ENCODE data around the gene MEGF11. TPM values are rescaled to one million over a fixed set of nuclear protein-coding genes. Genes with fewer than 3 reads are reported as not detected.
"Not testable (repeated sequence)": the region's sequence is repeated elsewhere in the genome, so short reads cannot be mapped to it uniquely, and the experiment has no call there.

MEGF11 gene
- total RNA-seq, 1 donor from 2014 or later = 0.60 TPM

GRCh38 chr15:65979316-65979715 is 274.2 kb downstream of the MEGF11 start:
- Mint-ChIP-seq H3K36me3 (ENCODE audit: insufficient read depth) (no peaks in the 10 kb centered on the region), H3K27ac (no peak overlapping the region), H3K9me3 (ENCODE audit: low read depth) (no peaks in the 10 kb centered on the region), H3K4me3 (ENCODE audit: low read depth) (no peak overlapping the region), H3K4me1 (ENCODE audit: low read depth) (peaks cover 2% of the 10 kb centered on the region), H3K27me3 (peaks cover 37% of the 10 kb centered on the region)
- no peak for DNase-seq (ENCODE audit: low spot score, unreplicated experiment)
- TF ChIP-seq, protein P1, sequence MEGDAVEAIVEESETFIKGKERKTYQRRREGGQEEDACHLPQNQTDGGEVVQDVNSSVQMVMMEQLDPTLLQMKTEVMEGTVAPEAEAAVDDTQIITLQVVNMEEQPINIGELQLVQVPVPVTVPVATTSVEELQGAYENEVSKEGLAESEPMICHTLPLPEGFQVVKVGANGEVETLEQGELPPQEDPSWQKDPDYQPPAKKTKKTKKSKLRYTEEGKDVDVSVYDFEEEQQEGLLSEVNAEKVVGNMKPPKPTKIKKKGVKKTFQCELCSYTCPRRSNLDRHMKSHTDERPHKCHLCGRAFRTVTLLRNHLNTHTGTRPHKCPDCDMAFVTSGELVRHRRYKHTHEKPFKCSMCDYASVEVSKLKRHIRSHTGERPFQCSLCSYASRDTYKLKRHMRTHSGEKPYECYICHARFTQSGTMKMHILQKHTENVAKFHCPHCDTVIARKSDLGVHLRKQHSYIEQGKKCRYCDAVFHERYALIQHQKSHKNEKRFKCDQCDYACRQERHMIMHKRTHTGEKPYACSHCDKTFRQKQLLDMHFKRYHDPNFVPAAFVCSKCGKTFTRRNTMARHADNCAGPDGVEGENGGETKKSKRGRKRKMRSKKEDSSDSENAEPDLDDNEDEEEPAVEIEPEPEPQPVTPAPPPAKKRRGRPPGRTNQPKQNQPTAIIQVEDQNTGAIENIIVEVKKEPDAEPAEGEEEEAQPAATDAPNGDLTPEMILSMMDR (IDR thresholded peaks at IDR 0.05; ENCODE audit: unreplicated experiment) = no peak

DNA sequence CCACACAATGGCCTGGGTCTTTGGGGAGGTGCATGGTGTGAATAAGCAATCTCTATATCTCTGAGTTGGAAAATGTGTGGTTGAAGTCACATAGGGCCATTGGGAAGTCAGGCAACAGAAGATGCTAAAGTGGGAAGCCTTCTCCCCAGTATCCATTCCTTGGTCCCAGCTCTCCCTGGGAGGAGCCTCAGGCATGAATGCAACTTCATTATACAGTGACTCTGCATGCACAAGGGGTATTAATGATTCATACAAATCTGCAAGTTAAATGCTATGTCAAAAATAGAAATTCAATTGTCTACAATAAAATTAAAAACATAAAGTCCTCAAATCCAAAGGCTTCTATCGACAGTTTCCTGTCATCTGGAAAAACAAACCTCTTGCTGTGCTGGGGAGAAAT is 275.4 kb downstream of the MEGF11 start:
- Mint-ChIP-seq H3K9me3 (ENCODE audit: low read depth) (no peaks in the 10 kb centered on the region), H3K4me1 (ENCODE audit: low read depth) (peaks cover 2% of the 10 kb centered on the region), H3K27me3 (peaks cover 34% of the 10 kb centered on the region)

GRCh38 chr15:65976196-65976595 is 277.4 kb downstream of the MEGF11 start:
- not testable (repeated sequence) for H3K9me3 Mint-ChIP-seq (ENCODE audit: low read depth); H3K4me3 Mint-ChIP-seq (ENCODE audit: low read depth); H3K4me1 Mint-ChIP-seq (ENCODE audit: low read depth); DNase-seq (ENCODE audit: low spot score, unreplicated experiment); H3K36me3 Mint-ChIP-seq (ENCODE audit: insufficient read depth); H3K27ac Mint-ChIP-seq
- peaks cover 32% of the 10 kb centered on the region for H3K27me3 Mint-ChIP-seq

More for the DNA sequence above, 275.4 kb downstream of the MEGF11 start:
- Mint-ChIP-seq H3K27ac (no peak overlapping the region), H3K36me3 (ENCODE audit: insufficient read depth) (no peaks in the 10 kb centered on the region), H3K4me3 (ENCODE audit: low read depth) (no peak overlapping the region)
- TF ChIP-seq, protein P1 (IDR thresholded peaks at IDR 0.05; ENCODE audit: unreplicated experiment) = no peak
- no peak for DNase-seq (ENCODE audit: low spot score, unreplicated experiment)

GRCh38 chr15:65971741-65971995 is 281.9 kb downstream of the MEGF11 start:
- Mint-ChIP-seq H3K36me3 (ENCODE audit: insufficient read depth) (no peaks in the 10 kb centered on the region), H3K9me3 (ENCODE audit: low read depth) (no peaks in the 10 kb centered on the region), H3K4me3 (ENCODE audit: low read depth) (no peak overlapping the region), H3K4me1 (ENCODE audit: low read depth) (no peaks in the 10 kb centered on the region), H3K27ac (no peak overlapping the region), H3K27me3 (peaks cover 41% of the 10 kb centered on the region)
- TF ChIP-seq, protein P1 (IDR thresholded peaks at IDR 0.05; ENCODE audit: unreplicated experiment) = no peak
- DNase-seq (ENCODE audit: low spot score, unreplicated experiment) = no peak

DNA sequence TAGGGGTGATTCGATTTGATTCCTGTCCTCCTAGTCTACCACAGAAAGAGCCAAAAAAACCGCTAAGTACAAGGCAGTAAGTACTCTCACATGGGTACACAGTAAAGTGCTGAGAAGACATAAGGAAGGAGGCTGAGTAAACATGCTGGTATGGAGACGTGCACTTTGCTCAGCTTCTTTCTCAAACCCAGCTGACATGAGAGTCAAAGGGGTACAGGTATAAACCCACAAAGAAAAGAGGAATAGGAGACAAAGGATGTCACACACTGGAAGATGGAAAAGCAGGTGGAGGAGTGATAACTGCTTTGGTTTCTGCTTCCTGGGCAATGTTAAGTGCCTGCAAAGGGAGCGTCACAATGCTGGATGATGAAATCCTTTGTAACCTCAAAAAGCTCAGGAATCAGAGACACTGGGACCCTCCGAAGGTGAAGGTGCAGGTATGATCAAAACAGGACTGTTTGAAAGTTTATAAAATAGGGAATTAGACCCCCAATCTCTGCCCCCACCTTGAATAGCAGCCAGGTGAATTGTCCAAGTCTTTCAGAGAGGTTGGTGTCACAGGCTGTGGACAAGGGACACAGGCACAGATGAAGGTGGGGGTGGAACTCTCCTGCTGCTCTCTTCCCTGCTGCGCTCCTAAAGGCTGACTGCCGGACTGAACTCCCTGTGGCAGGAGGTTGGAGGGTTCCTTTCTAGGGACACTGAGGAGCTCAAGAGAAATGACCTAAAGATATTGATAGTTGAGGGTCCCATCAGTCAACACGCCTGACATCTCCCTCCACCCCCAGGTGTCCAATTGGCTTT is 282.4 kb downstream of the MEGF11 start:
- Mint-ChIP-seq H3K4me1 (ENCODE audit: low read depth) (no peaks in the 10 kb centered on the region), H3K9me3 (ENCODE audit: low read depth) (no peaks in the 10 kb centered on the region), H3K27ac (no peak overlapping the region), H3K4me3 (ENCODE audit: low read depth) (no peak overlapping the region), H3K27me3 (peaks cover 43% of the 10 kb centered on the region), H3K36me3 (ENCODE audit: insufficient read depth) (no peaks in the 10 kb centered on the region)
- TF ChIP-seq, protein P1 (IDR thresholded peaks at IDR 0.05; ENCODE audit: unreplicated experiment) = no peak
- no peak for DNase-seq (ENCODE audit: low spot score, unreplicated experiment)
